ENCODE data around the gene CDH20.

Gene CDH20

GRCh38 chr18:61578846-61579245, 245.6 kb downstream of the CDH20 start:
- DNase-seq (ENCODE audit: low read depth) = no peak

GRCh38 chr18:61579581-61579980, 246.4 kb downstream of the CDH20 start:
- DNase-seq (ENCODE audit: low read depth) = no peak

GRCh38 chr18:61580046-61580445, 246.8 kb downstream of the CDH20 start:
- no peak for DNase-seq (ENCODE audit: low read depth)

- peak; percentile 54 for DNase-seq (ENCODE audit: low read depth)
Measured at GRCh38 chr18:61581578-61582201, 248.5 kb downstream of the CDH20 start.

GRCh38 chr18:61582202-61582710, 249.0 kb downstream of the CDH20 start:
- no peak for DNase-seq (ENCODE audit: low read depth)

- DNase-seq (ENCODE audit: low read depth) = no peak
Measured at GRCh38 chr18:61583548-61583947, 250.3 kb downstream of the CDH20 start.

GRCh38 chr18:61587865-61588264, 254.6 kb downstream of the CDH20 start:
- DNase-seq (ENCODE audit: low read depth) = no peak

- no peak for DNase-seq (ENCODE audit: low read depth)
Measured at GRCh38 chr18:61589053-61589723, 256.0 kb downstream of the CDH20 start.

GRCh38 chr18:61589724-61590065, 256.5 kb downstream of the CDH20 start:
- no peak for DNase-seq (ENCODE audit: low read depth)

- no peak for DNase-seq (ENCODE audit: low read depth)
Measured at GRCh38 chr18:61591253-61591652, 258.0 kb downstream of the CDH20 start.

- no peak for DNase-seq (ENCODE audit: low read depth)
Measured at GRCh38 chr18:61595615-61596251, 262.5 kb downstream of the CDH20 start.

- no peak for DNase-seq (ENCODE audit: low read depth)
Measured at GRCh38 chr18:61596296-61596695, 263.1 kb downstream of the CDH20 start.

- no peak for DNase-seq (ENCODE audit: low read depth)
Measured at GRCh38 chr18:61597316-61597715, 264.1 kb downstream of the CDH20 start.

- DNase-seq (ENCODE audit: low read depth) = no peak
Measured at GRCh38 chr18:61600422-61600821, 267.2 kb downstream of the CDH20 start.

- no peak for DNase-seq (ENCODE audit: low read depth)
Measured at GRCh38 chr18:61602836-61603235, 269.6 kb downstream of the CDH20 start.

Data from activated T-cell treated with anti-CD3 and anti-CD28 coated beads for 24 hours (primary cell).